WTC11 (cell line): ENCODE data around the gene TSR2.

Source experiments
- IRF1 ChIP-seq: sonication (generic); formaldehyde crosslinking; IDR thresholded peaks from 2 replicates; pipeline ENCODE4 v1.8.0; 2023; ENCODE audit warnings: missing genetic modification reagents
- RELA ChIP-seq: sonication (generic); formaldehyde crosslinking; IDR thresholded peaks from 2 replicates; pipeline ENCODE4 v1.8.1; 2022; ENCODE audit warnings: missing genetic modification reagents, mild to moderate bottlenecking, borderline replicate concordance
- TP53 ChIP-seq: sonication (generic); formaldehyde crosslinking; IDR thresholded peaks from 2 replicates; pipeline ENCODE4 v1.8.1; 2023; ENCODE audit warnings: mild to moderate bottlenecking, missing genetic modification reagents
- ZNF121 ChIP-seq: sonication (generic); formaldehyde crosslinking; IDR thresholded peaks from 2 replicates; pipeline ENCODE4 v1.8.0; 2023; ENCODE audit warnings: missing genetic modification reagents
- TF ChIP-seq, protein P1 (sequence below): sonication (generic); formaldehyde crosslinking; IDR thresholded peaks from 2 replicates; pipeline ENCODE4 v1.8.0; 2022; ENCODE audit warnings: mild to moderate bottlenecking, missing genetic modification reagents
- TF ChIP-seq, protein P2 (sequence below): fragments of 200-600 bp; IDR thresholded peaks from 2 replicates; pipeline ENCODE4 v1.8.0; 2022; ENCODE audit warnings: antibody characterized with exemption

GRCh38 chrX:54411732-54412131 lies 28.5 kb upstream of the TSR2 start:
- TF ChIP-seq, protein P1, sequence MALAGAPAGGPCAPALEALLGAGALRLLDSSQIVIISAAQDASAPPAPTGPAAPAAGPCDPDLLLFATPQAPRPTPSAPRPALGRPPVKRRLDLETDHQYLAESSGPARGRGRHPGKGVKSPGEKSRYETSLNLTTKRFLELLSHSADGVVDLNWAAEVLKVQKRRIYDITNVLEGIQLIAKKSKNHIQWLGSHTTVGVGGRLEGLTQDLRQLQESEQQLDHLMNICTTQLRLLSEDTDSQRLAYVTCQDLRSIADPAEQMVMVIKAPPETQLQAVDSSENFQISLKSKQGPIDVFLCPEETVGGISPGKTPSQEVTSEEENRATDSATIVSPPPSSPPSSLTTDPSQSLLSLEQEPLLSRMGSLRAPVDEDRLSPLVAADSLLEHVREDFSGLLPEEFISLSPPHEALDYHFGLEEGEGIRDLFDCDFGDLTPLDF (CRISPR knock-in tag): no peak
- TF ChIP-seq IRF1 (CRISPR knock-in tag) (no peak), RELA (no peak), TP53 (CRISPR knock-in tag) (no peak), ZNF121 (CRISPR knock-in tag) (no peak)
- TF ChIP-seq, protein P2, sequence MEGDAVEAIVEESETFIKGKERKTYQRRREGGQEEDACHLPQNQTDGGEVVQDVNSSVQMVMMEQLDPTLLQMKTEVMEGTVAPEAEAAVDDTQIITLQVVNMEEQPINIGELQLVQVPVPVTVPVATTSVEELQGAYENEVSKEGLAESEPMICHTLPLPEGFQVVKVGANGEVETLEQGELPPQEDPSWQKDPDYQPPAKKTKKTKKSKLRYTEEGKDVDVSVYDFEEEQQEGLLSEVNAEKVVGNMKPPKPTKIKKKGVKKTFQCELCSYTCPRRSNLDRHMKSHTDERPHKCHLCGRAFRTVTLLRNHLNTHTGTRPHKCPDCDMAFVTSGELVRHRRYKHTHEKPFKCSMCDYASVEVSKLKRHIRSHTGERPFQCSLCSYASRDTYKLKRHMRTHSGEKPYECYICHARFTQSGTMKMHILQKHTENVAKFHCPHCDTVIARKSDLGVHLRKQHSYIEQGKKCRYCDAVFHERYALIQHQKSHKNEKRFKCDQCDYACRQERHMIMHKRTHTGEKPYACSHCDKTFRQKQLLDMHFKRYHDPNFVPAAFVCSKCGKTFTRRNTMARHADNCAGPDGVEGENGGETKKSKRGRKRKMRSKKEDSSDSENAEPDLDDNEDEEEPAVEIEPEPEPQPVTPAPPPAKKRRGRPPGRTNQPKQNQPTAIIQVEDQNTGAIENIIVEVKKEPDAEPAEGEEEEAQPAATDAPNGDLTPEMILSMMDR: no peak
